ENCODE results near the gene TCF4. TPM values are rescaled to one million over a fixed set of nuclear protein-coding genes. Genes with fewer than 3 reads are reported as not detected.

The TCF4 gene
- total RNA-seq, 1 donor from 2014 or later, result 56.8 TPM

GRCh38 chr18:55609160-55609825 lies 21.3 kb upstream of the TCF4 start:
- TF ChIP-seq, protein P1, sequence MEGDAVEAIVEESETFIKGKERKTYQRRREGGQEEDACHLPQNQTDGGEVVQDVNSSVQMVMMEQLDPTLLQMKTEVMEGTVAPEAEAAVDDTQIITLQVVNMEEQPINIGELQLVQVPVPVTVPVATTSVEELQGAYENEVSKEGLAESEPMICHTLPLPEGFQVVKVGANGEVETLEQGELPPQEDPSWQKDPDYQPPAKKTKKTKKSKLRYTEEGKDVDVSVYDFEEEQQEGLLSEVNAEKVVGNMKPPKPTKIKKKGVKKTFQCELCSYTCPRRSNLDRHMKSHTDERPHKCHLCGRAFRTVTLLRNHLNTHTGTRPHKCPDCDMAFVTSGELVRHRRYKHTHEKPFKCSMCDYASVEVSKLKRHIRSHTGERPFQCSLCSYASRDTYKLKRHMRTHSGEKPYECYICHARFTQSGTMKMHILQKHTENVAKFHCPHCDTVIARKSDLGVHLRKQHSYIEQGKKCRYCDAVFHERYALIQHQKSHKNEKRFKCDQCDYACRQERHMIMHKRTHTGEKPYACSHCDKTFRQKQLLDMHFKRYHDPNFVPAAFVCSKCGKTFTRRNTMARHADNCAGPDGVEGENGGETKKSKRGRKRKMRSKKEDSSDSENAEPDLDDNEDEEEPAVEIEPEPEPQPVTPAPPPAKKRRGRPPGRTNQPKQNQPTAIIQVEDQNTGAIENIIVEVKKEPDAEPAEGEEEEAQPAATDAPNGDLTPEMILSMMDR (IDR thresholded peaks at IDR 0.05; ENCODE audit: unreplicated experiment), result no peak
- Mint-ChIP-seq H3K9me3 (ENCODE audit: low read depth) (peaks cover 3% of the 10 kb centered on the region), H3K4me3 (ENCODE audit: low read depth) (no peak overlapping the region), H3K36me3 (ENCODE audit: insufficient read depth) (no peaks in the 10 kb centered on the region), H3K4me1 (ENCODE audit: low read depth) (peaks cover 12% of the 10 kb centered on the region), H3K27me3 (peaks cover 27% of the 10 kb centered on the region), H3K27ac (no peak overlapping the region)
- DNase-seq (ENCODE audit: low spot score, unreplicated experiment), result no peak

GRCh38 chr18:55608497-55608896 lies 20.5 kb upstream of the TCF4 start:
- no peak overlapping the region for H3K27ac Mint-ChIP-seq
- no peak for DNase-seq (ENCODE audit: low spot score, unreplicated experiment)
- TF ChIP-seq, protein P1 (IDR thresholded peaks at IDR 0.05; ENCODE audit: unreplicated experiment), result no peak
- H3K27me3 Mint-ChIP-seq, result peaks cover 35% of the 10 kb centered on the region
- H3K9me3 Mint-ChIP-seq (ENCODE audit: low read depth), result no peaks in the 10 kb centered on the region
- H3K4me3 Mint-ChIP-seq (ENCODE audit: low read depth), result no peak overlapping the region
- peaks cover 12% of the 10 kb centered on the region for H3K4me1 Mint-ChIP-seq (ENCODE audit: low read depth)
- H3K36me3 Mint-ChIP-seq (ENCODE audit: insufficient read depth), result no peaks in the 10 kb centered on the region

DNA sequence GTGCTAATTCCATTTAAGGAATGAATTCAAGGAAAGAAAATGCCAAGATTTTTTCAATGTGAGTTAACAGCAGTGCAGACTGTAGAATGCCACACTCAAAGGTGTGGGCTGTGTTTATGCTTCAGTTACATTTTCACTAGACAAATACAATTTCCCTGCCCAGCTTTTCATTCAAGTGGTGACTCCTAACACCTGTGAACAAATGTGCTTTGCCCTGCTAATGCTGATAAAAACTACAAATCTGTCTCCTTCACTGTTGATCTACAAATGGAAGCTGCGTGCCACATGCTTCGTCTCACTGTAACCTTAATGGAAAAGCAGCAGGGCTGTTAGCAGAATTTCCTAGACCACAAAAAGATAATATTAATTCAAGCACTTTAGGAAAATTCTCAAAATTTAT lies 19.8 kb upstream of the TCF4 start:
- Mint-ChIP-seq H3K4me1 (ENCODE audit: low read depth) (peaks cover 12% of the 10 kb centered on the region), H3K9me3 (ENCODE audit: low read depth) (no peaks in the 10 kb centered on the region), H3K4me3 (ENCODE audit: low read depth) (no peak overlapping the region), H3K27me3 (peaks cover 37% of the 10 kb centered on the region), H3K36me3 (ENCODE audit: insufficient read depth) (no peaks in the 10 kb centered on the region), H3K27ac (no peak overlapping the region)
- TF ChIP-seq, protein P1 (IDR thresholded peaks at IDR 0.05; ENCODE audit: unreplicated experiment), result no peak
- DNase-seq (ENCODE audit: low spot score, unreplicated experiment), result no peak

DNA sequence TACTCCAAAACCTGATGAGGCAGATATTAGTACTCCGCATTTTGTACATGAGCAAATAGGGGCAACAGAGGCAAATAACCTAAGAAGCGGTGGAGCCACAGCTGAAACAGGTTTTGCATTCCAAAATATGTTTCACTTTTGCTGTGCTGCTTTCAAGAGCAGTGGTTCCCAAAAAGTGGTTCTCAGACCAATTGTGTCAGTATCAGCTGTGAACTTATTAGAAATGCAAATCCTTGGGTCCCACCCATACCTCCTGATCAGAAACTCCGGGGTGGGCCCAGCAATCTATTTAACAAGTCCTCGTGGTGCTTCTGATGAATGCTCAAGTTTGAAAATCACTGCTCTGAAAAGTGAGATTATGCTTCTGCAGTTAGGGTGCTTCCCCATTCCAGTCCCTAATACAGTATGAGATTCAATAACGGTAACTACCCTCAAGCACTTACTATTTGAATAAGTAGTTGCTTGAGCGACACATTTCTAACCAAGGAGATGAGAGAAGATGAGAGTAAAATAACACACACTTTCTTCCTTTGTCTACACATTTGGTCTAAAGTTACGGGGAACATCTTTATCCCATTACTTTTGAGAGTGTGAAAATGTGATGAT lies 17.8 kb upstream of the TCF4 start:
- Mint-ChIP-seq H3K27me3 (peaks cover 41% of the 10 kb centered on the region), H3K9me3 (ENCODE audit: low read depth) (no peaks in the 10 kb centered on the region), H3K27ac (no peak overlapping the region), H3K36me3 (ENCODE audit: insufficient read depth) (no peaks in the 10 kb centered on the region), H3K4me3 (ENCODE audit: low read depth) (no peak overlapping the region), H3K4me1 (ENCODE audit: low read depth) (peaks cover 10% of the 10 kb centered on the region)
- no peak for DNase-seq (ENCODE audit: low spot score, unreplicated experiment)
- TF ChIP-seq, protein P1 (IDR thresholded peaks at IDR 0.05; ENCODE audit: unreplicated experiment), result no peak

DNA sequence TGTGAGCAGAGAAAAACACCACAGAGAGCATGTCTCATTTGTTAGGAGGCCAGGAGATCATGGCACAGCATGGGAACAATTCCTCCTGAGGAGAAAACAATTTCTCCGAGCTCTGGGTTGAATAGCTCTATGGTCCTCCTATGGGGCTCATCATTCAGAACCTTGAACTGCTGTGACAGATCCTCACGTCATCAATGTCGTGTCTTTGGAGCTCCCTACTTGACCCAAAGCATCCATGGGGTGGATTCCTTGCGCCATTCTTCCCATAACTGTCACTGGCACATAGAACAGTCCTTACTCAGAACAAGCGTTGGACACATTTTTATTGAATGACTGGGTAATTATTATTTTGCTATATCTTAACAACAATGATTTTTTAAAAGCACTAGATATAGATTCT lies 15.8 kb upstream of the TCF4 start:
- peaks cover 7% of the 10 kb centered on the region for H3K4me1 Mint-ChIP-seq (ENCODE audit: low read depth)
- H3K36me3 Mint-ChIP-seq (ENCODE audit: insufficient read depth), result no peaks in the 10 kb centered on the region
- TF ChIP-seq, protein P1 (IDR thresholded peaks at IDR 0.05; ENCODE audit: unreplicated experiment), result no peak
- H3K27me3 Mint-ChIP-seq, result peaks cover 34% of the 10 kb centered on the region
- no peak overlapping the region for H3K27ac Mint-ChIP-seq
- H3K9me3 Mint-ChIP-seq (ENCODE audit: low read depth), result no peaks in the 10 kb centered on the region
- no peak overlapping the region for H3K4me3 Mint-ChIP-seq (ENCODE audit: low read depth)
- DNase-seq (ENCODE audit: low spot score, unreplicated experiment), result no peak
